ENCODE data around the gene MYCN.
A peak's percentile ranks its signal among the peaks of the same experiment; 100 is the strongest.

MYCN gene

DNA sequence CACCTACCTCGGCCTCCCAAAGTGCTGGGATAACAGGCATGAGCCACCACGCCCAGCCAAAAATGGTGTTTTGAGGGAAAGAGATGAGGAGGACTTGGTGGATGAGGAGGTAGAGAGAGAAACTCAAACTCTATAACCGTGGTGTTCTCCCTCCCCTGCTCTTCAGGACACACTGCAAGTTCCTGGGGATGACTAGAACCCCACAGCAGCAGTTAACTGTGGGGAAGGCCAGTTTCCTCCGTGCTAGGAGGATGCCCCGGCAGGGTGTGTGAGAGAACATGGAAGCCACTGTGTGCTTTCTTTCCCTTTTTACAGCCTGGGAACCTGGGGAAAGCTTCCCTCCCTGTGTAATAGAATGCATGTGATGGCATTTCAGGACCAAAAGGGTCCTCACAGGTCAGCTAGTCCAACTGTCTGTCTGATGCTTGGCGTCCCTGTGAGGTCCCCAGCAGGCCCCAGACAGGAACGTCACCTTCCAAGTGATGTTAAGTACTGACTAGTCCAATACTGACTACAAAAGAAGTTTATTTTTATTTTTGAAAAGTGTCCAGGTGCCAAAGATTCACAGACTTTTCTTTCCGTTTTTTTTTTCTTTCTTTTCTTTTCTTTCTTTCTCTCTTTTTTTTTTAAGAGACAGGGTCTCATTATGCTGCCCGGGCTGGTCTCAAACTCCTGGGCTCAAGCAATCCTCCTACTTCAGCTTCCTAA is 38.9 kb downstream of the MYCN start:
- no peak for DNase-seq

DNA sequence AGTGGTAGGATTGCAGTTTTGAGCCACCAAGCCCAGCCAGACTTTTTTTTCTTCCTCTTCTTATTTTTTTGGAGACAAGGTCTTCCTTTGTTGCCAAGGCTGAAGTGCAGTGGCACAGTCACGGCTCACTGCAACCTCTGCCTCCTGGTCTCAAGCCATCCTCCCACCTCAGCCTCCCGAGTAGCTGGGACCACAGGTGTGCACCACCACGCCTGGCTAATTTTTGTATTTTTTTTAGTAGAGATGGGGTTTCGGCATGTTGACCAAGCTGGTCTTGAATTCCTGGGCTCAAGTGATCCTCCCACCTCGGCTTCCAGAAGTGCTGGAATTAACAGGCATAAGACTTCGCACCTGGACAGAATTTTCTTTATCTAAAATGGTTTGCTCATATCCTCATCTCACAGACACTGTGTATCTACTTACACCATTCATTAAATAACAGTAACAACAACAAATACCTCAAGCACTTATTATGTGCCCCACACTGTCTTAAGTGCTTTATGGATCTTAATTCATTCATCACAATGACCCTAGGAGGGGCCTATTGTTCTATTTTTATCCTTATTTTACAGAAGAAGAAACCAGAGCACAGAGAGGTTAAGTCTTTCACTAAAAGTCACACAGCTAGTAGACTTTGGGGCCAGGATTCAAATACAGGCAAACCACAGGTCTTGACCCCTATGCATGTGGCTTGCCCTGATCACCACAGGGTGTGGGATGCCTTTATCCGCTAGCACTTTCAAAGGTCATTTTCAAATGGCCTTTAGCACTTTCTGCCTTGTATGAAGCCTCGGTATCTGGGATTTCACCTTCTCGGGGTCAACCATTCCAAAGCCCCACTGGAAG is 39.6 kb downstream of the MYCN start:
- no peak for DNase-seq

DNA sequence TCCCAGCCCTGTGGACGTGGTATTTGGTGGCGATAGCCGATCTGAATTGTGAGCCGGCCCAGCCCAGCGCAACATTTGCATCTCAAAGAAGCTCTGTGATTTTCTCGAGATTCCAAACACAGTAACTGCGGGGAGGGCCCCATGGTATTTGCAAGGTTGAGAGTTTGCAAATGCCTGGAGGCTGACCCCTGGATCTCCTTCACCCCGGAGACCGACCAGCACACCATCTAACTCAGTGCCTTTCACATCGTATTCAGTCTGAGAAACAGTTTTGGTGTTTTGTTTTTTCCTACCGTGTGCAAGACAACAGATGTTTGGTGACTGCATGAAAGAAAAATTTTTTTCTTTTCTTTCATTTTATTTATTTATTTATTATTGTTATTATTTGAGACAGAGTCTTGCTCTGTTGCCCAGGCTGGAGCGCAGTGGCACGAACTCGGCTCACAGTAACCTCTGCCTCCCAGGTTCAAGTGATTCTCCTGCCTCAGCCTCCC is 40.3 kb downstream of the MYCN start:
- no peak for DNase-seq

DNA sequence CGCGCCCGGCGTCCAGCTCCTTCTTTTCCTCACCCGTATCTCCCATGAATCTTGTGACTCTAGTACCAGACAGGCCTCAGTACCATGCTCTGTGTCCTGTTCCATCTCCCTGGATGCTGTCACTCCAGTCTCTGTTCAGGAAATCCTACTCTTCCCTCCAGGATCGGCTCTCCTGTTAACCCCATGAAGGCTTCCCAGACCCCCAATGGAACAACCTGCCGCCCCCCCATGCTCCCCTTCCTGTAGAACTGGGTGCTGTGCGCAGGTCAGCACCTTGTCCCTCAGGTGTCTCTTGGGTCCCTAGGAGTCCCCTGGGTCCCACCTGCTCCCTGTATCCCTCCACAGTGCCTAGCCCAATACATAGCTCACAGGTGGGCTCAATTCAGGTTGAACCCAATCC is 41.3 kb downstream of the MYCN start:
- no peak for DNase-seq

DNA sequence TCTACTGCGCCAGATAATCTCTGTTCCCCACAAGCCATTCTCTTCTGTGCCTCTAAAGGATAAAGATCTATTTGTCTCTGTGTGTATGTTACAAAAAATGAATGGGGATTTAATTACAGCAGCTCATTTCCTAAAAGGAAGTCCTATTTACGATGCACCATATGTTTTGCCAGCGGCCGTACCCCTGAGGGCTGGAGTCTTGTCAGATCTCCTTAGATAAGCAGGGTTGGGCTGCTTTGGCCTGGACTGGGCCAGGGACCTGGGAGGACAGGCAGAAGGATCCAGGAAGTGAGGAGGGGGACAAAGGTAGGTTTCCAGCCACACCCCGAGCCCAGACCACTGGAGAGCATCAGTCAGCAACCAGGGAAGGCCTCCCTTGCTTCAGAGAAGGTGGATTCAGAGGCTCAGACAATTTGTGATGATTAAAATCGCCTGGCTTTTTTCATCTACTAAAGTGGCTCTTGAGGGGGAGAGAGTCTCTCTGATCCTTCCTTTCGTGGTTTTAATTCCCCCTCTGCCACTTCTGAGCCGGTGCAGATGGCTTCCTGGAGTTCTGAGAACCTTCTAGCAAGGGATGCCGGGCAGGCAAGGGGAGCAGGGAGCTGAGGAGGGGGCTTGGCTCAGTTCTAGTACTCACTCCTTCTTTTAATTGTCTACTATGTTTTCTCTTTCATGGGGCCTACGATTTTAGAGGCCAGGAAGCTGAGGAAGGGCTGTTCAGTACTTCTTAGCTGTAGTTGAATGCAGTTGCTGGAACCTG is 42.1 kb downstream of the MYCN start:
- no peak for DNase-seq

DNA sequence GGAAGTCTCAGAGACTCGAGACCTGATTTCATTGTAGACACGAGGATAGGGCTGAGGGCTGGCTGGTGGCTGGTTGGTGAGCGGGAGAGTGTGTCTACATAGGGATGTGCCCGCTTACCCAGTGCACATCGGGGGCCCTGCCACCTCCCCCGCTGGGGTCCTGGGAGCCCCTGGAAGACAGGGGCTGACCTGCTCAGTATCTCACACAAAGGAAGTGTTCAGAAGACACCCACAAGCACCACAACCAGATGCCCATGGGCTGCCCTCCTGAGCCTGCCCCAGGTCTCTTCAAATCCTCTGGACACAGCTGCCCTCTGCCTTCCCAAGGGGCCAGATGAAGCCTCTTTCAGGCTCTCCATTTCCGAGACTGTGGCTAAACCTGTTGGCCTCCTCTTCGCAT is 43.1 kb downstream of the MYCN start:
- DNase-seq: no peak

DNA sequence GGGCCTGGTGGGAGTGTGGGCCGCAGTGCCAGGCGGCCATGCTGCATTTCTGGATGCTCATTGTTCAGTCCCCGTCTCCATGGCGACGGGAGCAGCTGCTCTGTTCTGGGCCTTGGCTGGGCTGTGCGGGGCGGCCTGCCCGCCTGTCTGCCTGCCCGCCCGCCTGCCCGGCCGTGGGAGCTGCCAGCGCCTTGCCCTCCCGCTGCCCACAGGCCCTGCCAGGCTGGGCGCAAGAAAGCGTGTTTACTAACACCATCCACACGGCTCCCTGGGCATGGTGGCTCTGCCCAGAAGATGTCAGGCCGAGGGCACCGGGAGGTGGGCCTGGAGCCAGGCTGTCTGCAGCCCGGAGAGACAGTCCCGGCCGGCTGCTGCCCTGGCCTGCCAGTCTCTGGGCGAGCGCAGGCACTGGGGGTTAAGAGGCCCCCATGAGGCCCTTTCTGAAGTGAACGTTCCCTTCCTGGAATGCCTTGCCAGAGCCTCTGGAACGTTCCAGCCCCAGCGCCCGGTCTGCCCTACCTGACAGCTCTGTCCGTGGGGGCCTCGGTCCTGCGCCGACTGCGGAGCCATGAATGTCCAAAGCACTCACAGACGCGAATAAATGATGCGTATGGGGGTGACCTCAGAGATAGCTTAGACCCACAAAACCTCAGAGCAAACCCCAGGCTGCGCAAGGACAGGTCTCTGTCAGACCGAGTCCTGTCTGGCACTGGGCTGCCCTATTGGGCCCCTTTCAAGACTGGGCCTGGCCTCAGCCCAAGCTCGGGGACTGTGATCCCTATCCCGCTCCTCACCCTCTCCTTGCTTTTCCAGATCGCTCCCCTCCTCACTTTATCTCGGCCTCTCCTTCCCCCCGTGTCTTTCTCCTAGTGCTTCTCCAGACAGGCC is 44.3 kb downstream of the MYCN start:
- peak; percentile 64 for DNase-seq

DNA sequence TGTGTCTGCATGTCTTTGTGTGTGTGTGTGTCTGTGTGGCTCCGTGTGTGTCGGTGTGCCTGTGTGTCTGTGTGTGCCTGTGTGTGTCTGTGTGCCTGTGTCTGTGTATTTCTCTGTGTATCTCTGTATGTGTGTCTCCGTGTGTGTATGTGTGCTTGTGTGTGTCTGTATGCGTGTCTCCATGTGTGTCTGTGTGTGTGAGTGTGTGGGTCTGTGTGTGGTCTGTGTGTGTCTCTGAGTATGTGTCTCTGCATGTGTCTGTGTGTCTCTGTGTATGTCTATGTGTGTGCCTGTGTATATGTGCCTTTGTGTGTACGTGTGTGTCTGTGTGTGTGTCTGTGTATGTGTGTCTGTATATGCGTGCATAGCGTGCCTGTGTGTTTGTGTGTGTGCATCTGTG is 45.2 kb downstream of the MYCN start:
- no peak for DNase-seq

DNA sequence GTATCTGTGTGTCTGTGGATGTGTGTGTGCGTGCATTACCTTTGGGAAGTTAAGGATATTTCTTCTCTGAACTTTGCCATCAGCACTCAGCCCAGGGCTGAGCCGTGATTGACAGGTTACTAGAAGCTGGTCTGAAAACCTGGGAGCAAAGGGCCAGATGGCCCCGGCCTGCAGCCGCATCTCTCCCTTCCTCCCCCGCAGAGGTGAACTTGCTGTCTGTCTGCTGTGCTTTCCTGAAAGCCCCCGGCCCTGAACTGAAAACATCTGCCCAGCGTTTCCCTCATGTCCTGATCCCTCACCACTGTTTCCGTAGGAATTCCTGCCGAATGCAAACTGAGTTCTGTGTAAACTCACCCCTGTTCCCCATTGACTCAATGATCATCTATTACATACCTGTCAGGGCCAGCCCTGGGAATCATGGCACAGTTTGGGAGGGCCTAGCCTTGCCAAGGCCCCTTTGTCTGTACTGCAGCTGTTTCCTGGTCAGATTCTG is 45.8 kb downstream of the MYCN start:
- DNase-seq: no peak

DNA sequence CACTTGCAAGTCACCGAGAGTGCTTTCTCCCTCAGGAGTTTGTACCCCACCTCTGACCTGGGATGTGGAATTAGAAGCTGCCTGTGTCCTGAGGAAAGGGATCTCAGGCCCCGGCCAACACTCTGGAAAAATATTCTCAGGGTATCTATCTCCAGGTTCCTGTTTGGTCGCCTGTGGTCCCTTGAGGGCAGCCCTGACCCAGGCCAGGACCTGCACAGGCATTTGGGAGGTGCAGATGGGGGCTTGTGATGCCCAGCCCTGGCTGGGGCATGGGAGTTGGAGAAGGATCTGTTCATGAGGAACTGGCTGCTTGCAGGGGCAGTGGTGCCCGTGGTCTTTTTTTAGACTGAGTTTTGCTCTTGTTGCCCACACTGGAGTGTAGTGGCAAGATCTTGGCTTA is 46.3 kb downstream of the MYCN start:
- no peak for DNase-seq

DNA sequence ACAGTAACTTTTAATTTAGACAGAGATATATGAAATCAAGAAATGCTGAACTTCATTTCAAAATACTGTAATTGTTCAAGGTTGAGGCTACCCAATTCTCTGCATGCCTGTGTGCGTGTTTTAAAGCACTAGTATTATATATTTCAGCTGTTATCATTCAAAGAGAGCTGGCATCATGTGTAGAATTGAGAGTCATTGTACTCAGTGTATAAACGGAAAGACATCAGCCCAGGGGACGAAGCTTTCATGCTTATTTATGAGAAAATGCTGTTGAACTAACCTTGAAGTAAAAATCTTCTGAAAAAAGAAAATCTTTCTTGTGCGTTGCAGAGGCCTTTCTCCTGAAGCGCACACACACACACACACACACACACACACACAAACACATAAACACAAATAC is 48.4 kb downstream of the MYCN start:
- DNase-seq: no peak

DNA sequence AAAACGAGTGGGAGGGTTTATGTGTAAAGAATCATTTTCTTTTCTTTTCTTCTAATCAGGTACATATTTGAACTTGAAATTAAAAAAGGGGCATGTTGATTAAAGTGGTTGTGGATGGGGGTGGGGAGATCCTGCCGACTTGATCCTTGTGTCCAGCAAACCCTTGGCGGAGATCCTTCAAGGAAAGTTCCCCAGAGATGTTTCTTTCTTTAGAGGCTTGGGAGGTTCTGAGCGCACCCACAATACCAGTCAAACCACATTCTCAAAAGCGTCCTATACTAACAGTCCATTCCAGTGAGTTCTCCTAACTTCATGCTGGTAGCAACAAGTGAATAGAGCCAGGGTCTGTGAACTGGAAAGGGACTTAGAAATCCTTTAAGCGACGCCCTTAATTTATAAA is 49.2 kb downstream of the MYCN start:
- DNase-seq: no peak

DNA sequence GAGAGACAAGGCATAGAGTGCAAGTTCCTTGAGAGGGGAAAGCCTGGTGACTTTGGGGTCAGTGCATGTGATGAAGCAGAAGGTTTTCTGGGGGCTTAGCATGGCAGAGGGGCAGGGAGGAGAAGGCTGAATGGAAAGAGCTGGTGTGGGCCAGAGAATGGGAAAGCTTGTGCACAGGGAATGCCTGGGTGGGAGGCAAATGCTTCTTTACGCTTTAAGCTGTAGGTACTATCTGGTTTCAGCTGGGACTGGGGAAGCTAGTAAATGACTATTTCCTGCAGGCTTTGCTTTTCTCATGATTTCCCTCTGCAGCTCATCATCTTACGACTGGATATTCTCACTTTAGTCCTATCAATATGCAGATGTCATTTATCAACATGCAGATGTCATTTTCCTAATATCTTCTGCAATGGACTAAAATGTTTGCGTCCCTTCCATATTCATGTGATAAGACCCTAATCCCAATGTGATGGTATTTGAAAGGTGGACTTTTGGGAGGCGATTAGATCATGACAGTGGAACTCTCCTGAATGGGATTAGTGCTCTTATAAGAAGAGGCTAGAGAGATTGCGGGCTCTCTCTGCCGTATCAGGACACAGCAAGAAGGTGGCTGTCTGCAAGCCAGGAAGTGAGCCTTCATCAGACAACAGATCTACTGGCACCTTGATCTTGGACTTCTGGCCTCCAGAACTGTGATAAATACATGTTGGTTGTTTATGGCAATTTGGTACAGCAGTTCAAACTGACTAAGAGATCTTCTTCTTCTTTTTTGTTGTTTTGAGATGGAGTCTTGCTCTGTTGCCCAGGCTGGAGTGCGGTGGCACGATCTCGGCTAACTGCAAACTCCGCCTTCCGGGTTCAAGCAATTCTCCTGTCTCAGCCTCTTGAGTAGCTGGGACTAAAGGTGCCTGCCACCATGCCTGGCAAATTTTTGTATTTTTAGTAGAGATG is 50.1 kb downstream of the MYCN start:
- no peak for DNase-seq

DNA sequence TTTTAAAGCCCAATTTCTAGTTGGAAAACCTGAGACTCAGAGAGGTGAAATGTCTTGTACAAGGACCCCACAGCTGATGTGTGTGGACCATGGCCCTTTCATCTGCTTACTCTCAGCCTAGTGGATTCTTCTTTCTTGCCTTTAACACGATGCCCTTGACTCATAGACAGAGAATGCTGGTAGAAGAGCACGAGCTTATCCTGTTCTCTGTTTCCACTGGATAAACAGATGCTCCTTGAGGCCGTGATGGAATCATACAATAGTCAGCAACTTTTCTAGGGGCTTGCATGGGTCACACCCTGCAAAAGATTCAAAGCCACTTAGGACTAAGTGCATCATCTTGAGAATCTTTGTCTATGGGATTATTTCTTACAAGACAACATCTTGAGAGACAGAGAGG is 50.9 kb downstream of the MYCN start:
- no peak for DNase-seq

DNA sequence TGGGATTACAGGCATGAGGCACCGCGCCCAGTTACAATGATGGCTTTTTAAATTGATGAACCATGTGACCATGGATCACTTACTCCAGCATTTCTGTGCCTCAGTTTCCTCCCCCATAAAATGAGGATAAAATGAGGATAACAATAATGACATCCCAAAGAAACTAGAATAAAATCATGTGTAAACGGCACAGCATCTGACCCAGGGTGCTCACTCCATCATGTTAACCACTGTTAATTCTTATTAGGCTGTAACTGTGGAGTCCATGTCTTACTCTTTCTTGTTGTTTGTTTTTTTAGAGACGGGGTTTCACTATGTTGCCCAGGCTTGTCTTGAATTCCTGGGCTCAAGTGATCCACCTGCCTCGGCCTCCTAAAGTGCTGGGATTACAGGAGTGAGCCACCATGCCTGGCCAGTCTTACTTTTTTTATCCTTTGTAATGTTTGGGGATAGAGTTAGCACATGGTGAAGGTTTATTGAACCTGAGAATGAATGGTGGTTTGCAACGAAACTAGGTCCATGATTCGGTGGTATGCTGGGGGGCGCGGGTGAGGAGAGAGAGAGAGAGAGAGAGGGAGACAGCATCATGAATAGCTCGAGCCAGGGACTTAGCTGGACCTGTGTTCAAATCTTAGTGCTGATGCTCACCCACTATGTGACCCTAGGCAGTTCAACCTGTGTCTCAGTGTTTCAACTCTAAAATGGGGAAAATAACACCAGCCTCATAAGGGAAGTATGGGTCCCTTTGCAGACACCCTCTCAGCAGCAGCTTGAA is 52.3 kb downstream of the MYCN start:
- DNase-seq: no peak

DNA sequence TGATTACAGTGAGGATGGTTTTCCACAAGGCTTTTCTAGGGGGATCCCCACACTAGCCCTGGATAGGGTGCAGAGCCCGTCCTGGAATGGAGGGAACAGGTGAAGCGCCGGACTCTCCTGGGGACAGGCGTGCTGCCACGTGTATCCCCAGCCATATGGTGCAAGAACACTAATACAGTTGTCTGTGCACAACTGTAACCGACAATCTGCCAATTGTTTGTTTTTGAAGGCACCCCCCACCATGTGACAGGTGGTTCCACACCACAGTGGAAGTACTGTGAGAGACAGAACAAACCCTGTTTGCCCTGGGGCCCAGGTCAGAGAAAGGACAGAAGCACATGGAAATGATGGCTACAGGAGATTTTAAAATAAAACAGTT is 52.9 kb downstream of the MYCN start:
- DNase-seq: no peak

DNA sequence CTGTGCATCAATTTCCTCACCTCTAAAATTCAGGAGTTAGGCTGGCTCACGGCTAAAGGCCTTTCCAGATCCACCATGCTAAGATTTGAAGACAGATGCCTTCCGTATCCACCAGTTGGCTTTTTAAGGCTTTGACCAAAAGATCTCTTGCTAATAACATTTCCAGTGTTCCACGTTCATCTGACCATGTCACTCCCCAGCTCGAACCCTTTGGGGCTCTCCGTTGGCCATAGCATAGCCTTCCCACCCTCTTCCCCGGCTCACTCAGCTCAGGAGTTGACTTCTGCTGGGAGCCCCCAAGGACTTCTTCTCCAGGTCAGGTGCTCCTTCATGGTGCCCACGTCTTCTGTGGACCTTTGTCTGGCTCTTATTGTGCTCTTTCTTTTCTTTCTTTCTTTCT is 53.3 kb downstream of the MYCN start:
- no peak for DNase-seq

DNA sequence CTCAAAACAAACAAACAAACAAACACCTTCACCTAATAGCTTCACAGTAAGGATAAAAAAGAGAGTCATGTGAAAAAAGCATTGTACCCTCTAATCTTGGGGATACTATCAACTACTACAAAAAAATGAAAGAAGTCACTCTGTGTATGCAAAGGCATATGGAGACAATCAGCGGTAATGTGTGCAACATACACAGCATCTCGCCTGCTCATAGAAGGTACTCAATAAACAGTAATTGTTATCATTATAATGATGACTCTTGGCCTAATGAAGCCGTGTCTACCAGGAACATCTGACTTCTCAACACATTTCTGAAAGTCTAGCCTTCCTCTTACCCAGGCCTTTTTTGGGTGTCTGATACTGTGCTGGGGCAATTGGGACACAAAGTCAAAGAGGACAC is 55.3 kb downstream of the MYCN start:
- DNase-seq: no peak
